GM18861 (cell line): Measurements from ENCODE around the gene CRIP1.

Experiments used
- ATAC-seq: cut with Tn5 transposase; IDR thresholded peaks from one replicate; pipeline ENCODE4 v1.9.1; 2021; ENCODE audit not compliant: unreplicated experiment

Gene CRIP1

GRCh38 chr14:105531894-105532623 is 45.4 kb downstream of the CRIP1 start:
- no peak for ATAC-seq

- no peak for ATAC-seq
These were observed 46.1 kb downstream of the CRIP1 start for GRCh38 chr14:105532735-105533141.

GRCh38 chr14:105533391-105533790 is 46.7 kb downstream of the CRIP1 start:
- ATAC-seq, result no peak

GRCh38 chr14:105533811-105534498 is 47.3 kb downstream of the CRIP1 start:
- no peak for ATAC-seq

GRCh38 chr14:105534586-105534985 is 47.9 kb downstream of the CRIP1 start:
- ATAC-seq, result no peak

GRCh38 chr14:105536051-105536450 is 49.4 kb downstream of the CRIP1 start:
- ATAC-seq, result no peak

- ATAC-seq, result no peak
These were observed 50.2 kb downstream of the CRIP1 start for GRCh38 chr14:105536691-105537579.

- ATAC-seq, result no peak
These were observed 51.1 kb downstream of the CRIP1 start for GRCh38 chr14:105537580-105538474.
